Measurements from ENCODE around the gene TBX4.
A peak's percentile ranks its signal among the peaks of the same experiment; 100 is the strongest.

Gene TBX4

GRCh38 chr17:61410141-61411010 is 41.8 kb upstream of the TBX4 start:
- DNase-seq (ENCODE audit: low read depth, low spot score): no peak
- TF ChIP-seq CTCF (IDR thresholded peaks at IDR 0.05; ENCODE audit: insufficient read depth, low read length, missing control alignments): peak; percentile 49
- POLR2A ChIA-PET: no interaction called here
- H3K4me3 ChIP-seq (ENCODE audit: low read depth, low read length): no peak overlapping the region
- CTCF ChIA-PET: interaction anchor here (0.7 to 12.5 kb wide), 15 partner anchors 9 to 690 kb away, joined by 3 to 241 read pairs (median 8); no protein-coding TSS in a partner anchor

GRCh38 chr17:61411011-61411260 is 41.3 kb upstream of the TBX4 start:
- POLR2A ChIA-PET: no interaction called here
- H3K4me3 ChIP-seq (ENCODE audit: low read depth, low read length): no peak overlapping the region
- CTCF ChIA-PET: interaction anchor here (0.7 to 12.5 kb wide), 12 partner anchors 10 to 665 kb away, joined by 3 to 241 read pairs (median 16); no protein-coding TSS in a partner anchor
- DNase-seq (ENCODE audit: low read depth, low spot score): no peak
- no peak for TF ChIP-seq CTCF (IDR thresholded peaks at IDR 0.05; ENCODE audit: insufficient read depth, low read length, missing control alignments)

- H3K4me3 ChIP-seq (ENCODE audit: low read depth, low read length): peak overlapping the region; percentile 60
- no peak for DNase-seq (ENCODE audit: low read depth, low spot score)
- POLR2A ChIA-PET: interaction anchor here (1.2 to 1.3 kb wide), 2 partner anchors 10 to 423 kb away, joined by 3 to 6 read pairs; no protein-coding TSS in a partner anchor
- no peak for TF ChIP-seq CTCF (IDR thresholded peaks at IDR 0.05; ENCODE audit: insufficient read depth, low read length, missing control alignments)
- CTCF ChIA-PET: interaction anchor here (0.6 to 12.5 kb wide), 63 partner anchors 9 to 705 kb away, joined by 3 to 241 read pairs (median 4); partner anchors contain the start of gene TBX2
Observed at GRCh38 chr17:61411261-61412142, 40.7 kb upstream of the TBX4 start.

GRCh38 chr17:61412143-61412859 is 39.9 kb upstream of the TBX4 start:
- ChIA-PET POLR2A (interaction anchor here (1.2 to 1.3 kb wide), 2 partner anchors 11 to 422 kb away, joined by 3 to 6 read pairs; no protein-coding TSS in a partner anchor), CTCF (interaction anchor here (0.6 to 12.5 kb wide), 67 partner anchors 8 to 706 kb away, joined by 3 to 241 read pairs (median 4); partner anchors contain the start of gene TBX2)
- H3K4me3 ChIP-seq (ENCODE audit: low read depth, low read length): peak overlapping the region; percentile 60
- TF ChIP-seq CTCF (IDR thresholded peaks at IDR 0.05; ENCODE audit: insufficient read depth, low read length, missing control alignments): peak; percentile 95
- no peak for DNase-seq (ENCODE audit: low read depth, low spot score)

GRCh38 chr17:61412860-61413660 is 39.2 kb upstream of the TBX4 start:
- ChIA-PET POLR2A (interaction anchor here (1.2 to 1.3 kb wide), 2 partner anchors 12 to 421 kb away, joined by 3 to 6 read pairs; no protein-coding TSS in a partner anchor), CTCF (interaction anchor here (0.7 to 12.5 kb wide), 50 partner anchors 12 to 707 kb away, joined by 3 to 241 read pairs (median 4); partner anchors contain the start of gene TBX2)
- DNase-seq (ENCODE audit: low read depth, low spot score): no peak
- TF ChIP-seq CTCF (IDR thresholded peaks at IDR 0.05; ENCODE audit: insufficient read depth, low read length, missing control alignments): no peak
- peak overlapping the region; percentile 60 for H3K4me3 ChIP-seq (ENCODE audit: low read depth, low read length)
